ENCODE measurements around the gene TFB1M. TPM values are rescaled to one million over a fixed set of nuclear protein-coding genes. Genes with fewer than 3 reads are reported as not detected.
"Not testable (repeated sequence)": the region's sequence is repeated elsewhere in the genome, so short reads cannot be mapped to it uniquely, and the experiment has no call there.

TFB1M gene
- total RNA-seq (2022) = 26.8 and 31.0 TPM in 2 replicates
- Bru-seq, nascent RNA = percentile 73 among the genes with signal in this experiment
- BruChase-seq, experiment 1, labeled RNA remaining after a 6-hour chase = percentile 54 among the genes with signal in this experiment
- BruChase-seq, experiment 2, labeled RNA remaining after a 2-hour chase = percentile 75 among the genes with signal in this experiment
- long read RNA-seq, transcript TFB1M-201 (7 exons, 1,424 nt) = major isoform, 31 of 41 reads
- long read RNA-seq, partial matches to known transcripts = 0 of 41 reads
- long read RNA-seq, other reads (novel, unspliced or antisense) = 10 of 41 reads

- no peaks in the 10 kb centered on the region for H3K27me3 Mint-ChIP-seq (ENCODE audit: insufficient read depth, unreplicated experiment)
- peak within 1 kb of the TSS; percentile 97 for H3K27ac Mint-ChIP-seq (ENCODE audit: low read depth, unreplicated experiment)
- CTCF ChIA-PET = interaction anchor here (0.5 to 1.4 kb wide), 7 partner anchors 13 to 1469 kb away, joined by 3 to 4 read pairs (median 3); no protein-coding TSS in a partner anchor
- POLR2A ChIA-PET = interaction anchor here (0.7 to 2.8 kb wide), 28 partner anchors 11 to 1883 kb away, joined by 3 to 19 read pairs (median 4); no protein-coding TSS in a partner anchor
- H3K4me1 Mint-ChIP-seq (ENCODE audit: insufficient read depth, unreplicated experiment) = peaks cover 8% of the 10 kb centered on the region
- intact Hi-C loops (cut with micrococcal nuclease) = loop anchor here (5.0 kb wide), 1 partner anchor 137 kb away; no protein-coding TSS in a partner anchor
- H3K36me3 Mint-ChIP-seq (ENCODE audit: insufficient read depth, unreplicated experiment) = peaks cover 11% of the 10 kb centered on the region
- H3K9me3 Mint-ChIP-seq (ENCODE audit: unreplicated experiment) = no peaks in the 10 kb centered on the region
- no peak for TF ChIP-seq CTCF (IDR thresholded peaks at IDR 0.05; ENCODE audit: unreplicated experiment)
- TSS peak; percentile 70 for BruUV-seq (replicated peaks)
- H3K4me3 Mint-ChIP-seq (ENCODE audit: unreplicated experiment) = peak within 1 kb of the TSS; percentile 79
- peak; percentile 98 for DNase-seq (ENCODE audit: unreplicated experiment)
These were observed at the start of gene TFB1M for GRCh38 chr6:155314092-155314772. Gene TFB1M, minus strand, starts transcription at chr6:155314484. Its CDS starts 56 bp downstream, at chr6:155314428.

GRCh38 chr6:155364021-155364420 lies 49.7 kb upstream of the TFB1M start:
- H3K27me3 Mint-ChIP-seq (ENCODE audit: insufficient read depth, unreplicated experiment); CTCF ChIA-PET; BruUV-seq (replicated peaks); intact Hi-C loops (cut with micrococcal nuclease); H3K27ac Mint-ChIP-seq (ENCODE audit: low read depth, unreplicated experiment); H3K4me1 Mint-ChIP-seq (ENCODE audit: insufficient read depth, unreplicated experiment); DNase-seq (ENCODE audit: unreplicated experiment); H3K4me3 Mint-ChIP-seq (ENCODE audit: unreplicated experiment); H3K36me3 Mint-ChIP-seq (ENCODE audit: insufficient read depth, unreplicated experiment); POLR2A ChIA-PET: not testable (repeated sequence)
- H3K9me3 Mint-ChIP-seq (ENCODE audit: unreplicated experiment) = peaks cover 15% of the 10 kb centered on the region

GRCh38 chr6:155362968-155363632 lies 48.8 kb upstream of the TFB1M start:
- POLR2A ChIA-PET; H3K36me3 Mint-ChIP-seq (ENCODE audit: insufficient read depth, unreplicated experiment); H3K4me3 Mint-ChIP-seq (ENCODE audit: unreplicated experiment); CTCF ChIA-PET; H3K4me1 Mint-ChIP-seq (ENCODE audit: insufficient read depth, unreplicated experiment); BruUV-seq (replicated peaks); intact Hi-C loops (cut with micrococcal nuclease); H3K27ac Mint-ChIP-seq (ENCODE audit: low read depth, unreplicated experiment); H3K27me3 Mint-ChIP-seq (ENCODE audit: insufficient read depth, unreplicated experiment); DNase-seq (ENCODE audit: unreplicated experiment): not testable (repeated sequence)
- peaks cover 17% of the 10 kb centered on the region for H3K9me3 Mint-ChIP-seq (ENCODE audit: unreplicated experiment)

GRCh38 chr6:155354167-155354566 lies 39.9 kb upstream of the TFB1M start:
- H3K27ac Mint-ChIP-seq (ENCODE audit: low read depth, unreplicated experiment) = no peak overlapping the region
- intact Hi-C loops (cut with micrococcal nuclease) = no loop called here
- no peak for DNase-seq (ENCODE audit: unreplicated experiment)
- H3K36me3 Mint-ChIP-seq (ENCODE audit: insufficient read depth, unreplicated experiment) = no peaks in the 10 kb centered on the region
- no peaks in the 10 kb centered on the region for H3K4me1 Mint-ChIP-seq (ENCODE audit: insufficient read depth, unreplicated experiment)
- no peak for TF ChIP-seq CTCF (IDR thresholded peaks at IDR 0.05; ENCODE audit: unreplicated experiment)
- H3K27me3 Mint-ChIP-seq (ENCODE audit: insufficient read depth, unreplicated experiment) = no peaks in the 10 kb centered on the region
- ChIA-PET CTCF (interaction anchor here (0.6 to 0.8 kb wide), 2 partner anchors 611 to 904 kb away, joined by 3 to 4 read pairs; no protein-coding TSS in a partner anchor), POLR2A (no interaction called here)
- H3K9me3 Mint-ChIP-seq (ENCODE audit: unreplicated experiment) = peaks cover 19% of the 10 kb centered on the region
- BruUV-seq (replicated peaks) = no TSS peak
- H3K4me3 Mint-ChIP-seq (ENCODE audit: unreplicated experiment) = no peak overlapping the region
